HepG2 (cell line): ENCODE data around the gene CEBPE. TPM values are rescaled to one million over a fixed set of nuclear protein-coding genes. Genes with fewer than 3 reads are reported as not detected.

ENCODE experiments used
- ATAD3A ChIP-seq: sonication (generic); formaldehyde crosslinking; IDR thresholded peaks from 2 replicates; pipeline ENCODE4 v1.4.0; 2020; ENCODE audit warnings: missing genetic modification reagents
- GMEB2 ChIP-seq: IDR thresholded peaks from 2 replicates; pipeline ENCODE4 v1.6.1; 2016; ENCODE audit warnings: missing biosample characterization, missing genetic modification reagents, low read depth
- HOXD1 ChIP-seq: sonication (generic); formaldehyde crosslinking; IDR thresholded peaks from 2 replicates; pipeline ENCODE4 v1.5.0; 2020; ENCODE audit warnings: missing genetic modification reagents
- IKZF5 ChIP-seq: IDR thresholded peaks from 2 replicates; pipeline ENCODE4 v1.6.1; 2018; ENCODE audit warnings: missing genetic modification reagents, mild to moderate bottlenecking, missing compliant biosample characterization
- KLF15 ChIP-seq: sonication (generic); formaldehyde crosslinking; IDR thresholded peaks from 2 replicates; pipeline ENCODE4 v1.8.1; 2023; ENCODE audit warnings: borderline replicate concordance, mild to moderate bottlenecking, inconsistent platforms, missing genetic modification reagents, mixed read lengths
- MXI1 ChIP-seq: IDR thresholded peaks from 3 replicates; pipeline ENCODE4 v1.6.1; 2012; ENCODE audit warnings: low read depth, low read length, inconsistent platforms, borderline replicate concordance
- NR0B2 ChIP-seq: sonication (generic); formaldehyde crosslinking; IDR thresholded peaks from 2 replicates; pipeline ENCODE4 v1.4.0; 2020; ENCODE audit warnings: mild to moderate bottlenecking, missing genetic modification reagents
- NR2C2 ChIP-seq: sonication (generic); formaldehyde crosslinking; IDR thresholded peaks from 2 replicates; pipeline ENCODE4 v1.4.0; 2020; ENCODE audit warnings: missing genetic modification reagents, mild to moderate bottlenecking, moderate library complexity, borderline replicate concordance
- PHF8 ChIP-seq: sonication (generic); formaldehyde crosslinking; IDR thresholded peaks from 2 replicates; pipeline ENCODE4 v1.5.0; 2020; ENCODE audit warnings: missing genetic modification reagents
- TIGD3 ChIP-seq: sonication (generic); formaldehyde crosslinking; IDR thresholded peaks from 2 replicates; pipeline ENCODE4 v1.5.1; 2020; ENCODE audit warnings: mild to moderate bottlenecking, missing genetic modification reagents, borderline replicate concordance
- ZBTB33 ChIP-seq: sonication (generic); formaldehyde crosslinking; IDR thresholded peaks from 2 replicates; pipeline ENCODE4 v1.4.0; 2020; ENCODE audit warnings: missing genetic modification reagents
- ZBTB42 ChIP-seq: sonication (generic); formaldehyde crosslinking; IDR thresholded peaks from 2 replicates; pipeline ENCODE4 v1.5.0; 2020; ENCODE audit warnings: mild to moderate bottlenecking, missing genetic modification reagents
- ZNF17 ChIP-seq: sonication (generic); formaldehyde crosslinking; IDR thresholded peaks from 2 replicates; pipeline ENCODE4 v1.5.0; 2020; ENCODE audit warnings: mild to moderate bottlenecking, missing genetic modification reagents
- ZNF232 ChIP-seq: sonication (generic); formaldehyde crosslinking; IDR thresholded peaks from 2 replicates; pipeline ENCODE4 v1.4.0; 2020; ENCODE audit warnings: missing genetic modification reagents, borderline replicate concordance
- ZNF354B ChIP-seq: sonication (generic); formaldehyde crosslinking; IDR thresholded peaks from 2 replicates; pipeline ENCODE4 v1.8.0; 2022; ENCODE audit warnings: mild to moderate bottlenecking, missing genetic modification reagents
- ZNF446 ChIP-seq: sonication (generic); formaldehyde crosslinking; IDR thresholded peaks from 2 replicates; pipeline ENCODE4 v1.5.0; 2020; ENCODE audit warnings: mild to moderate bottlenecking, missing genetic modification reagents
- ZNF605 ChIP-seq: sonication (generic); formaldehyde crosslinking; IDR thresholded peaks from 2 replicates; pipeline ENCODE4 v1.8.0; 2022; ENCODE audit warnings: mild to moderate bottlenecking, missing genetic modification reagents
- ZNF629 ChIP-seq: sonication (generic); formaldehyde crosslinking; conservative IDR thresholded peaks from 2 replicates; pipeline ENCODE4 v1.5.0; 2020; ENCODE audit warnings: missing genetic modification reagents
- ZNF720 ChIP-seq: sonication (generic); formaldehyde crosslinking; IDR thresholded peaks from 2 replicates; pipeline ENCODE4 v1.4.0; 2020; ENCODE audit warnings: missing genetic modification reagents
- ZNF746 ChIP-seq: sonication (generic); formaldehyde crosslinking; IDR thresholded peaks from 2 replicates; pipeline ENCODE4 v1.8.0; 2022; ENCODE audit warnings: mild to moderate bottlenecking, missing genetic modification reagents
- ZNF83 ChIP-seq: sonication (generic); formaldehyde crosslinking; IDR thresholded peaks from 2 replicates; pipeline ENCODE4 v1.4.0; 2020; ENCODE audit warnings: missing genetic modification reagents, mild to moderate bottlenecking, borderline replicate concordance
- polyA plus RNA-seq, 8 experiments: library from polyadenylated mRNA; depleted of rRNA in 3 of 8; stranded (reverse) in 7 of 8; unstranded in 1 of 8; fragments of >200 nt; fragmentation: Illumina TruSeq in 4 of 8; extraction: Trizol in 4 of 8; gene quantifications; 2 replicates each; pipeline versions ENCODE4 v1.2.1 to v1.2.3, GENCODE V29; 2011 to 2016; ENCODE audit warnings: low read depth in 4 of 8, missing spikeins in 1 of 8, mixed read lengths in 1 of 8; ENCODE audit not compliant: insufficient read depth in 1 of 8
- total RNA-seq, 5 experiments: library from RNA; depleted of rRNA; stranded (reverse); fragments of >200 nt; fragmentation: Illumina TruSeq; extraction: Trizol; gene quantifications; 2 replicates each; pipeline ENCODE4 v1.2.3, GENCODE V29; 2016; ENCODE audit warnings: low read depth in 1 of 5

The CEBPE gene
- total and polyA plus RNA-seq, 2 of the 13 experiments (the other 11 are each of a cell fraction or from before 2014, with no cell fraction given) = 0.09 to 0.11 TPM

- peak; percentile 59; the same call in 1 of the 2 replicates for TF ChIP-seq ZBTB33
- peak; percentile 67; the same call in 1 of the 3 replicates for TF ChIP-seq MXI1
- TF ChIP-seq TIGD3 (CRISPR knock-in tag) = 0 out of 2 replicates have a peak, but pooled peaks have one; percentile 49
- TF ChIP-seq ZNF446 = no peak
- no peak; the same call in 1 of the 2 replicates for TF ChIP-seq NR2C2 (CRISPR knock-in tag)
- no peak for TF ChIP-seq PHF8 (CRISPR knock-in tag)
- no peak for TF ChIP-seq ZNF629 (CRISPR knock-in tag)
- TF ChIP-seq IKZF5 (CRISPR knock-in tag) = peak; percentile 81; the same call in 1 of the 2 replicates
- TF ChIP-seq ATAD3A (CRISPR knock-in tag) = no peak
- TF ChIP-seq ZNF746 (CRISPR knock-in tag) = no peak
- TF ChIP-seq ZNF232 = no peak
- TF ChIP-seq KLF15 (CRISPR knock-in tag) = no peak
- no peak for TF ChIP-seq NR0B2
- TF ChIP-seq ZNF720 (CRISPR knock-in tag) = no peak
- TF ChIP-seq ZNF17 (CRISPR knock-in tag) = no peak
- TF ChIP-seq ZNF605 (CRISPR knock-in tag) = no peak
- no peak; the same call in 1 of the 2 replicates for TF ChIP-seq ZNF83 (CRISPR knock-in tag)
- TF ChIP-seq ZNF354B (CRISPR knock-in tag) = no peak; the same call in 1 of the 2 replicates
- 0 out of 2 replicates have a peak, but pooled peaks have one; percentile 54 for TF ChIP-seq ZBTB42 (CRISPR knock-in tag)
- no peak for TF ChIP-seq GMEB2
- TF ChIP-seq HOXD1 (CRISPR knock-in tag) = no peak
These were observed 50.2 kb downstream of the CEBPE start (continued) for GRCh38 chr14:23068789-23069412.
